GM12878 (cell line): ENCODE results near the gene IL17RC. TPM values are rescaled to one million over a fixed set of nuclear protein-coding genes. Genes with fewer than 3 reads are reported as not detected.

Experiments
- IKZF1 ChIP-seq: fragments of 450-650 bp; conservative IDR thresholded peaks from 2 replicates; pipeline ENCODE4 v1.6.1; 2017; ENCODE audit warnings: antibody characterized with exemption, mild to moderate bottlenecking
- LARP7 ChIP-seq: fragments of 450-650 bp; IDR thresholded peaks from 2 replicates; pipeline ENCODE4 v1.6.1; 2017; ENCODE audit warnings: mild to moderate bottlenecking
- MTA3 ChIP-seq: IDR thresholded peaks from 2 replicates; pipeline ENCODE4 v1.6.1; 2012; ENCODE audit warnings: low read length, inconsistent platforms, borderline replicate concordance
- RCOR1 ChIP-seq: conservative IDR thresholded peaks from 2 replicates; pipeline ENCODE4 v1.6.1; 2012; ENCODE audit warnings: low read depth, low read length, improper control_type of control experiment
- ZSCAN29 ChIP-seq: fragments of 450-650 bp; IDR thresholded peaks from 2 replicates; pipeline ENCODE4 v1.6.1; 2017; ENCODE audit warnings: mild to moderate bottlenecking, moderate library complexity
- polyA plus RNA-seq, 11 experiments: library from polyadenylated mRNA; depleted of rRNA in 4 of 11; unstranded in 6 of 11; stranded (reverse) in 5 of 11; fragments of >200 nt; fragmentation: Nextera tagmentation in 4 of 11; fragmentation: Illumina TruSeq in 1 of 11; extraction: Ambion mirVana in 4 of 11; extraction: Trizol in 1 of 11; gene quantifications; 1 replicate in 1 of 11; 2 replicates in 10 of 11; pipeline versions ENCODE4 v1.2.1 to v1.2.3, GENCODE V29; 2011 to 2016; ENCODE audit warnings: inconsistent platforms in 2 of 11, missing spikeins in 2 of 11, low read depth in 1 of 11
- total RNA-seq, 4 experiments: library from RNA; depleted of rRNA in 3 of 4; stranded (reverse); fragments of >200 nt in 3 of 4; fragmentation: Illumina TruSeq in 1 of 4; extraction: Trizol in 1 of 4; gene quantifications; 2 replicates each; pipeline versions ENCODE4 v1.2.1 to v1.2.3, GENCODE V29; 2013 to 2021
- TF ChIP-seq, protein P1 (sequence below): fragments of 450-650 bp; IDR thresholded peaks from 2 replicates; pipeline ENCODE4 v1.6.1; 2017; ENCODE audit warnings: mild to moderate bottlenecking, moderate library complexity
- TF ChIP-seq, protein P2 (sequence below): fragments of 450-650 bp; conservative IDR thresholded peaks from 2 replicates; pipeline ENCODE4 v1.6.1; 2017; ENCODE audit warnings: mild to moderate bottlenecking, moderate library complexity
- TF ChIP-seq, protein P3 (sequence below): fragments of 450-650 bp; IDR thresholded peaks from 2 replicates; pipeline ENCODE4 v1.6.1; 2017; ENCODE audit warnings: mild to moderate bottlenecking
- TF ChIP-seq, protein P4 (sequence below): fragments of 450-650 bp; IDR thresholded peaks from 2 replicates; pipeline ENCODE4 v1.6.1; 2017; ENCODE audit warnings: mild to moderate bottlenecking, moderate library complexity
- TF ChIP-seq, protein P5 (sequence below): IDR thresholded peaks from 2 replicates; pipeline ENCODE4 v1.6.1; 2011; ENCODE audit warnings: low read depth, mild to moderate bottlenecking, low read length, moderate library complexity, borderline replicate concordance; ENCODE audit errors: extremely low read depth
- TF ChIP-seq, protein P6 (sequence below): IDR thresholded peaks from 2 replicates; pipeline ENCODE4 v1.6.1; 2012; ENCODE audit warnings: mild to moderate bottlenecking, low read depth, low read length

IL17RC gene
- total and polyA plus RNA-seq, 10 of the 15 experiments (the other 5 are each of a cell fraction or from before 2014, with no cell fraction given) = 0.07 to 4.4 (median 0.34) TPM; not detected in 3

DNA sequence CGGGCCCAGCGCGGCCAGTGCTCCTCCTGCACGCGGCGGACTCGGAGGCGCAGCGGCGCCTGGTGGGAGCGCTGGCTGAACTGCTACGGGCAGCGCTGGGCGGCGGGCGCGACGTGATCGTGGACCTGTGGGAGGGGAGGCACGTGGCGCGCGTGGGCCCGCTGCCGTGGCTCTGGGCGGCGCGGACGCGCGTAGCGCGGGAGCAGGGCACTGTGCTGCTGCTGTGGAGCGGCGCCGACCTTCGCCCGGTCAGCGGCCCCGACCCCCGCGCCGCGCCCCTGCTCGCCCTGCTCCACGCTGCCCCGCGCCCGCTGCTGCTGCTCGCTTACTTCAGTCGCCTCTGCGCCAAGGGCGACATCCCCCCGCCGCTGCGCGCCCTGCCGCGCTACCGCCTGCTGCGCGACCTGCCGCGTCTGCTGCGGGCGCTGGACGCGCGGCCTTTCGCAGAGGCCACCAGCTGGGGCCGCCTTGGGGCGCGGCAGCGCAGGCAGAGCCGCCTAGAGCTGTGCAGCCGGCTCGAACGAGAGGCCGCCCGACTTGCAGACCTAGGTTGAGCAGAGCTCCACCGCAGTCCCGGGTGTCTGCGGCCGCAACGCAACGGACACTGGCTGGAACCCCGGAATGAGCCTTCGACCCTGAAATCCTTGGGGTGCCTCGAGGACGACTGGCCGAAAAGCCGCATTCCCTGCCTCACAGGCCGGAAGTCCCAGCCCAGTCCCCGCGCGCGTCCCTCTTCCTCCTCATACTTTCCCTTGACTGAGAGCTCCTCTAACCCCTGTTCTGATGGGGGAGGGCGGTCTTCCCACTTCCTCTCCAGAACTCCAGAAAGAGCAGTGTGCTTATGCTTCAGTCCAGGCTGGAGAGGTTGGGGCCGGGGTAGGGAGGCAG is 1.4 kb upstream of the IL17RC start (continued):
- TF ChIP-seq, protein P1, sequence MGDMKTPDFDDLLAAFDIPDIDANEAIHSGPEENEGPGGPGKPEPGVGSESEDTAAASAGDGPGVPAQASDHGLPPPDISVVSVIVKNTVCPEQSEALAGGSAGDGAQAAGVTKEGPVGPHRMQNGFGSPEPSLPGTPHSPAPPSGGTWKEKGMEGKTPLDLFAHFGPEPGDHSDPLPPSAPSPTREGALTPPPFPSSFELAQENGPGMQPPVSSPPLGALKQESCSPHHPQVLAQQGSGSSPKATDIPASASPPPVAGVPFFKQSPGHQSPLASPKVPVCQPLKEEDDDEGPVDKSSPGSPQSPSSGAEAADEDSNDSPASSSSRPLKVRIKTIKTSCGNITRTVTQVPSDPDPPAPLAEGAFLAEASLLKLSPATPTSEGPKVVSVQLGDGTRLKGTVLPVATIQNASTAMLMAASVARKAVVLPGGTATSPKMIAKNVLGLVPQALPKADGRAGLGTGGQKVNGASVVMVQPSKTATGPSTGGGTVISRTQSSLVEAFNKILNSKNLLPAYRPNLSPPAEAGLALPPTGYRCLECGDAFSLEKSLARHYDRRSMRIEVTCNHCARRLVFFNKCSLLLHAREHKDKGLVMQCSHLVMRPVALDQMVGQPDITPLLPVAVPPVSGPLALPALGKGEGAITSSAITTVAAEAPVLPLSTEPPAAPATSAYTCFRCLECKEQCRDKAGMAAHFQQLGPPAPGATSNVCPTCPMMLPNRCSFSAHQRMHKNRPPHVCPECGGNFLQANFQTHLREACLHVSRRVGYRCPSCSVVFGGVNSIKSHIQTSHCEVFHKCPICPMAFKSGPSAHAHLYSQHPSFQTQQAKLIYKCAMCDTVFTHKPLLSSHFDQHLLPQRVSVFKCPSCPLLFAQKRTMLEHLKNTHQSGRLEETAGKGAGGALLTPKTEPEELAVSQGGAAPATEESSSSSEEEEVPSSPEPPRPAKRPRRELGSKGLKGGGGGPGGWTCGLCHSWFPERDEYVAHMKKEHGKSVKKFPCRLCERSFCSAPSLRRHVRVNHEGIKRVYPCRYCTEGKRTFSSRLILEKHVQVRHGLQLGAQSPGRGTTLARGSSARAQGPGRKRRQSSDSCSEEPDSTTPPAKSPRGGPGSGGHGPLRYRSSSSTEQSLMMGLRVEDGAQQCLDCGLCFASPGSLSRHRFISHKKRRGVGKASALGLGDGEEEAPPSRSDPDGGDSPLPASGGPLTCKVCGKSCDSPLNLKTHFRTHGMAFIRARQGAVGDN = peak; percentile 89
- TF ChIP-seq, protein P2, sequence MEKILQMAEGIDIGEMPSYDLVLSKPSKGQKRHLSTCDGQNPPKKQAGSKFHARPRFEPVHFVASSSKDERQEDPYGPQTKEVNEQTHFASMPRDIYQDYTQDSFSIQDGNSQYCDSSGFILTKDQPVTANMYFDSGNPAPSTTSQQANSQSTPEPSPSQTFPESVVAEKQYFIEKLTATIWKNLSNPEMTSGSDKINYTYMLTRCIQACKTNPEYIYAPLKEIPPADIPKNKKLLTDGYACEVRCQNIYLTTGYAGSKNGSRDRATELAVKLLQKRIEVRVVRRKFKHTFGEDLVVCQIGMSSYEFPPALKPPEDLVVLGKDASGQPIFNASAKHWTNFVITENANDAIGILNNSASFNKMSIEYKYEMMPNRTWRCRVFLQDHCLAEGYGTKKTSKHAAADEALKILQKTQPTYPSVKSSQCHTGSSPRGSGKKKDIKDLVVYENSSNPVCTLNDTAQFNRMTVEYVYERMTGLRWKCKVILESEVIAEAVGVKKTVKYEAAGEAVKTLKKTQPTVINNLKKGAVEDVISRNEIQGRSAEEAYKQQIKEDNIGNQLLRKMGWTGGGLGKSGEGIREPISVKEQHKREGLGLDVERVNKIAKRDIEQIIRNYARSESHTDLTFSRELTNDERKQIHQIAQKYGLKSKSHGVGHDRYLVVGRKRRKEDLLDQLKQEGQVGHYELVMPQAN = 0 out of 2 replicates have a peak, but pooled peaks have one; percentile 36
- TF ChIP-seq, protein P3, sequence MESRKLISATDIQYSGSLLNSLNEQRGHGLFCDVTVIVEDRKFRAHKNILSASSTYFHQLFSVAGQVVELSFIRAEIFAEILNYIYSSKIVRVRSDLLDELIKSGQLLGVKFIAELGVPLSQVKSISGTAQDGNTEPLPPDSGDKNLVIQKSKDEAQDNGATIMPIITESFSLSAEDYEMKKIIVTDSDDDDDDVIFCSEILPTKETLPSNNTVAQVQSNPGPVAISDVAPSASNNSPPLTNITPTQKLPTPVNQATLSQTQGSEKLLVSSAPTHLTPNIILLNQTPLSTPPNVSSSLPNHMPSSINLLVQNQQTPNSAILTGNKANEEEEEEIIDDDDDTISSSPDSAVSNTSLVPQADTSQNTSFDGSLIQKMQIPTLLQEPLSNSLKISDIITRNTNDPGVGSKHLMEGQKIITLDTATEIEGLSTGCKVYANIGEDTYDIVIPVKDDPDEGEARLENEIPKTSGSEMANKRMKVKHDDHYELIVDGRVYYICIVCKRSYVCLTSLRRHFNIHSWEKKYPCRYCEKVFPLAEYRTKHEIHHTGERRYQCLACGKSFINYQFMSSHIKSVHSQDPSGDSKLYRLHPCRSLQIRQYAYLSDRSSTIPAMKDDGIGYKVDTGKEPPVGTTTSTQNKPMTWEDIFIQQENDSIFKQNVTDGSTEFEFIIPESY = no peak
- peak; percentile 69 for TF ChIP-seq IKZF1
- no peak for TF ChIP-seq ZSCAN29
- TF ChIP-seq, protein P4, sequence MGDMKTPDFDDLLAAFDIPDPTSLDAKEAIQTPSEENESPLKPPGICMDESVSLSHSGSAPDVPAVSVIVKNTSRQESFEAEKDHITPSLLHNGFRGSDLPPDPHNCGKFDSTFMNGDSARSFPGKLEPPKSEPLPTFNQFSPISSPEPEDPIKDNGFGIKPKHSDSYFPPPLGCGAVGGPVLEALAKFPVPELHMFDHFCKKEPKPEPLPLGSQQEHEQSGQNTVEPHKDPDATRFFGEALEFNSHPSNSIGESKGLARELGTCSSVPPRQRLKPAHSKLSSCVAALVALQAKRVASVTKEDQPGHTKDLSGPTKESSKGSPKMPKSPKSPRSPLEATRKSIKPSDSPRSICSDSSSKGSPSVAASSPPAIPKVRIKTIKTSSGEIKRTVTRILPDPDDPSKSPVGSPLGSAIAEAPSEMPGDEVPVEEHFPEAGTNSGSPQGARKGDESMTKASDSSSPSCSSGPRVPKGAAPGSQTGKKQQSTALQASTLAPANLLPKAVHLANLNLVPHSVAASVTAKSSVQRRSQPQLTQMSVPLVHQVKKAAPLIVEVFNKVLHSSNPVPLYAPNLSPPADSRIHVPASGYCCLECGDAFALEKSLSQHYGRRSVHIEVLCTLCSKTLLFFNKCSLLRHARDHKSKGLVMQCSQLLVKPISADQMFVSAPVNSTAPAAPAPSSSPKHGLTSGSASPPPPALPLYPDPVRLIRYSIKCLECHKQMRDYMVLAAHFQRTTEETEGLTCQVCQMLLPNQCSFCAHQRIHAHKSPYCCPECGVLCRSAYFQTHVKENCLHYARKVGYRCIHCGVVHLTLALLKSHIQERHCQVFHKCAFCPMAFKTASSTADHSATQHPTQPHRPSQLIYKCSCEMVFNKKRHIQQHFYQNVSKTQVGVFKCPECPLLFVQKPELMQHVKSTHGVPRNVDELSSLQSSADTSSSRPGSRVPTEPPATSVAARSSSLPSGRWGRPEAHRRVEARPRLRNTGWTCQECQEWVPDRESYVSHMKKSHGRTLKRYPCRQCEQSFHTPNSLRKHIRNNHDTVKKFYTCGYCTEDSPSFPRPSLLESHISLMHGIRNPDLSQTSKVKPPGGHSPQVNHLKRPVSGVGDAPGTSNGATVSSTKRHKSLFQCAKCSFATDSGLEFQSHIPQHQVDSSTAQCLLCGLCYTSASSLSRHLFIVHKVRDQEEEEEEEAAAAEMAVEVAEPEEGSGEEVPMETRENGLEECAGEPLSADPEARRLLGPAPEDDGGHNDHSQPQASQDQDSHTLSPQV = no peak
- TF ChIP-seq LARP7 = peak; percentile 92
- TF ChIP-seq, protein P5, sequence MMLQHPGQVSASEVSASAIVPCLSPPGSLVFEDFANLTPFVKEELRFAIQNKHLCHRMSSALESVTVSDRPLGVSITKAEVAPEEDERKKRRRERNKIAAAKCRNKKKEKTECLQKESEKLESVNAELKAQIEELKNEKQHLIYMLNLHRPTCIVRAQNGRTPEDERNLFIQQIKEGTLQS = no peak
- no peak for TF ChIP-seq MTA3
- no peak for TF ChIP-seq RCOR1
- TF ChIP-seq, protein P6, sequence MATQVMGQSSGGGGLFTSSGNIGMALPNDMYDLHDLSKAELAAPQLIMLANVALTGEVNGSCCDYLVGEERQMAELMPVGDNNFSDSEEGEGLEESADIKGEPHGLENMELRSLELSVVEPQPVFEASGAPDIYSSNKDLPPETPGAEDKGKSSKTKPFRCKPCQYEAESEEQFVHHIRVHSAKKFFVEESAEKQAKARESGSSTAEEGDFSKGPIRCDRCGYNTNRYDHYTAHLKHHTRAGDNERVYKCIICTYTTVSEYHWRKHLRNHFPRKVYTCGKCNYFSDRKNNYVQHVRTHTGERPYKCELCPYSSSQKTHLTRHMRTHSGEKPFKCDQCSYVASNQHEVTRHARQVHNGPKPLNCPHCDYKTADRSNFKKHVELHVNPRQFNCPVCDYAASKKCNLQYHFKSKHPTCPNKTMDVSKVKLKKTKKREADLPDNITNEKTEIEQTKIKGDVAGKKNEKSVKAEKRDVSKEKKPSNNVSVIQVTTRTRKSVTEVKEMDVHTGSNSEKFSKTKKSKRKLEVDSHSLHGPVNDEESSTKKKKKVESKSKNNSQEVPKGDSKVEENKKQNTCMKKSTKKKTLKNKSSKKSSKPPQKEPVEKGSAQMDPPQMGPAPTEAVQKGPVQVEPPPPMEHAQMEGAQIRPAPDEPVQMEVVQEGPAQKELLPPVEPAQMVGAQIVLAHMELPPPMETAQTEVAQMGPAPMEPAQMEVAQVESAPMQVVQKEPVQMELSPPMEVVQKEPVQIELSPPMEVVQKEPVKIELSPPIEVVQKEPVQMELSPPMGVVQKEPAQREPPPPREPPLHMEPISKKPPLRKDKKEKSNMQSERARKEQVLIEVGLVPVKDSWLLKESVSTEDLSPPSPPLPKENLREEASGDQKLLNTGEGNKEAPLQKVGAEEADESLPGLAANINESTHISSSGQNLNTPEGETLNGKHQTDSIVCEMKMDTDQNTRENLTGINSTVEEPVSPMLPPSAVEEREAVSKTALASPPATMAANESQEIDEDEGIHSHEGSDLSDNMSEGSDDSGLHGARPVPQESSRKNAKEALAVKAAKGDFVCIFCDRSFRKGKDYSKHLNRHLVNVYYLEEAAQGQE = no peak
